Measurements from ENCODE around the gene SLC46A1. TPM values are rescaled to one million over a fixed set of nuclear protein-coding genes. Genes with fewer than 3 reads are reported as not detected.

Gene SLC46A1
- total and polyA plus RNA-seq, 12 donors: 1.4 to 10.2 (median 4.7) TPM

DNA sequence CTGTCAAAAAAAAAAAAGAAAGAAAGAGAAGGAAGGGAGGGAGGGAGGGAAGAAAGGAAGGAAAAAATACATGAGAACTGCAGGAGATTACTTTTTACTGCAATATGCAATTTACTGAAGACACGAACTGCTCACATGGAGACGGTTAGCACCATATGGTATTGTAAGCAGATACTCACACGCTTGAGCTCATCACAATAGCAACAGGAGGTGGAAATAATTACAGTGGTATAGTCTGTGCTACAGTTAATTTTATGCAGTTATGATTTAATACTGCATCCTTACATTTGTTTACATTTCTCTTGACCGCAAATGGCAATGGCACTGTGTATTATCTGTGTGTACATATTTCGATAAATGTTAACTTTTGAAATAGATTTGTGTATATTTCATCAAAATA is 21.4 kb upstream of the SLC46A1 start:
- ATAC-seq: no peak
- 93 to 95% methylated on average over 5 of the region's 5 CpGs for WGBS, 2 donors
- no peaks in the 10 kb centered on the region for H3K9me3 ChIP-seq

GRCh38 chr17:28426081-28426519 is 20.1 kb upstream of the SLC46A1 start:
- Histone ChIP-seq H3K9me3 (no peaks in the 10 kb centered on the region), H3K4me1 (no peaks in the 10 kb centered on the region), H3K27ac (no peak overlapping the region), H3K27me3 (peaks cover 0 to 7% (median 0%) of the 10 kb centered on the region in 7 donors), H3K4me3 (no peak overlapping the region), H3K36me3 (no peaks in the 10 kb centered on the region)
- no peak for ATAC-seq
- 75 to 79% methylated on average over 9 of the region's 9 CpGs for WGBS, 2 donors
- no peak for DNase-seq
- intact Hi-C loops (cut with DNase I): loop anchor here in 1 of 10 donors (10.0 kb wide), 1 partner anchor 69 kb away; no protein-coding TSS in a partner anchor
- TF ChIP-seq, protein P1, sequence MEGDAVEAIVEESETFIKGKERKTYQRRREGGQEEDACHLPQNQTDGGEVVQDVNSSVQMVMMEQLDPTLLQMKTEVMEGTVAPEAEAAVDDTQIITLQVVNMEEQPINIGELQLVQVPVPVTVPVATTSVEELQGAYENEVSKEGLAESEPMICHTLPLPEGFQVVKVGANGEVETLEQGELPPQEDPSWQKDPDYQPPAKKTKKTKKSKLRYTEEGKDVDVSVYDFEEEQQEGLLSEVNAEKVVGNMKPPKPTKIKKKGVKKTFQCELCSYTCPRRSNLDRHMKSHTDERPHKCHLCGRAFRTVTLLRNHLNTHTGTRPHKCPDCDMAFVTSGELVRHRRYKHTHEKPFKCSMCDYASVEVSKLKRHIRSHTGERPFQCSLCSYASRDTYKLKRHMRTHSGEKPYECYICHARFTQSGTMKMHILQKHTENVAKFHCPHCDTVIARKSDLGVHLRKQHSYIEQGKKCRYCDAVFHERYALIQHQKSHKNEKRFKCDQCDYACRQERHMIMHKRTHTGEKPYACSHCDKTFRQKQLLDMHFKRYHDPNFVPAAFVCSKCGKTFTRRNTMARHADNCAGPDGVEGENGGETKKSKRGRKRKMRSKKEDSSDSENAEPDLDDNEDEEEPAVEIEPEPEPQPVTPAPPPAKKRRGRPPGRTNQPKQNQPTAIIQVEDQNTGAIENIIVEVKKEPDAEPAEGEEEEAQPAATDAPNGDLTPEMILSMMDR (IDR thresholded peaks at IDR 0.05): peak in 3 of 9 donors; percentile 6 to 30 (median 18)

More for the DNA sequence above, 21.4 kb upstream of the SLC46A1 start:
- H3K27ac ChIP-seq: no peak overlapping the region
- H3K4me1 ChIP-seq: no peaks in the 10 kb centered on the region
- no peak overlapping the region for H3K4me3 ChIP-seq
- intact Hi-C loops (cut with DNase I): loop anchor here in 1 of 10 donors (10.0 kb wide), 1 partner anchor 67 kb away; no protein-coding TSS in a partner anchor
- H3K27me3 ChIP-seq: peaks cover 0 to 20% (median 3%) of the 10 kb centered on the region in 7 donors
- H3K36me3 ChIP-seq: no peaks in the 10 kb centered on the region
- TF ChIP-seq, protein P1 (IDR thresholded peaks at IDR 0.05): no peak
- no peak for DNase-seq

GRCh38 chr17:28425206-28425605 is 19.2 kb upstream of the SLC46A1 start:
- no peak for DNase-seq
- H3K9me3 ChIP-seq: no peaks in the 10 kb centered on the region
- H3K4me3 ChIP-seq: no peak overlapping the region
- 79 to 82% methylated on average over 13 of the region's 13 CpGs for WGBS, 2 donors
- intact Hi-C loops (cut with DNase I): loop anchor here in 1 of 10 donors (10.0 kb wide), 1 partner anchor 70 kb away; no protein-coding TSS in a partner anchor
- TF ChIP-seq, protein P1 (IDR thresholded peaks at IDR 0.05): no peak
- ATAC-seq: no peak
- peaks cover 0 to 3% (median 0%) of the 10 kb centered on the region in 7 donors for H3K27me3 ChIP-seq
- no peaks in the 10 kb centered on the region for H3K4me1 ChIP-seq
- H3K27ac ChIP-seq: no peak overlapping the region
- H3K36me3 ChIP-seq: no peaks in the 10 kb centered on the region

DNA sequence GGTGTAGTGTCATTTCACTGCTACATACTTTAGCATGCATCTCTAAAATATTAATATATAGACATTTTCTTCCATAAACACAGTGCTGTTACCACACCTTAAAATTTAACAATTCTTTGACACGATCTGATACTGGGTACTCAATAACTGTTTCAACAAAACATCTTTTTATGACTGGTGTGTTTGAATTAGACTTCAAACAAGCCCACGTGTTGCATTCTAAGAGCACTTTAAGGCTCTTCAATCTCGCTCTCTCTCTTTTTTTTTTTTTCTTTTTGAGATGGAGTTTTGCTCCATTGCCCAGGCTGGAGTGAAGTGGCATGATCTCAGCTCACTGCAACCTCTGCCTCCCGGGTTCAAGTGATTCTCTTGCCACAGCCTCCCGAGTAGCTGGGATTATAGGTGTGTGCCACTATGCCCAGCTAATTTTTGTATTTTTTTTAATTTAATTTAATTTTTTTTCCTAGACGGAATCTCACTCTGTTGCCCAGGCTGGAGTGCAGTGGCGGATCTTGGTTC is 15.8 kb upstream of the SLC46A1 start:
- Histone ChIP-seq H3K27me3 (peaks cover 0 to 24% (median 0%) of the 10 kb centered on the region in 7 donors), H3K4me1 (peaks cover 0 to 3% (median 0%) of the 10 kb centered on the region in 9 donors), H3K9me3 (no peaks in the 10 kb centered on the region), H3K36me3 (no peaks in the 10 kb centered on the region), H3K27ac (no peak overlapping the region), H3K4me3 (no peak overlapping the region)
- DNase-seq: no peak
- WGBS, 2 donors: 76% methylated on average over 7 of the region's 7 CpGs
- TF ChIP-seq, protein P1 (IDR thresholded peaks at IDR 0.05): no peak
- intact Hi-C loops (cut with DNase I): loop anchor here in 1 of 10 donors (10.0 kb wide), 1 partner anchor 73 kb away; no protein-coding TSS in a partner anchor
- no peak for ATAC-seq
